HUES64 (cell line): ENCODE results near the gene BIRC5.

Experiments used
- H3K27ac ChIP-seq: 2 replicates; pipeline ENCODE4 v1.7.0; 2013; ENCODE audit warnings: low read depth, low read length, inconsistent platforms
- H3K27me3 ChIP-seq: 2 replicates; pipeline ENCODE4 v1.6.1; 2013; ENCODE audit warnings: mild to moderate bottlenecking, low read length; ENCODE audit not compliant: insufficient read depth
- H3K36me3 ChIP-seq: 2 replicates; pipeline ENCODE4 v1.6.1; 2013; ENCODE audit warnings: mild to moderate bottlenecking, low read length; ENCODE audit not compliant: insufficient read depth
- H3K4me1 ChIP-seq: 2 replicates; pipeline ENCODE4 v1.6.1; 2013; ENCODE audit warnings: mild to moderate bottlenecking, low read length, moderate library complexity; ENCODE audit not compliant: insufficient read depth
- H3K4me3 ChIP-seq: 2 replicates; pipeline ENCODE4 v1.5.1; 2013; ENCODE audit warnings: mild to moderate bottlenecking, low read length, moderate library complexity
- H3K9ac ChIP-seq: 2 replicates; pipeline ENCODE4 v1.6.1; 2013; ENCODE audit warnings: mild to moderate bottlenecking, low read depth, low read length
- H3K9me3 ChIP-seq: 2 replicates; pipeline ENCODE4 v1.6.1; 2013; ENCODE audit warnings: low read depth, low read length; ENCODE audit not compliant: insufficient read depth
- WGBS: fragments of 150-250, 120-280 bp; methylation state at CpG from one replicate; pipeline ENCODE4 v1.1.7; 2013; ENCODE audit warnings: missing lambda C conversion rate; 5-methylcytosine and 5-hydroxymethylcytosine counted together

The BIRC5 gene

GRCh38 chr17:78255029-78255656 is 41.1 kb downstream of the BIRC5 start:
- peaks cover 25% of the 10 kb centered on the region for H3K4me1 ChIP-seq
- 94% methylated on average over 18 of the region's 18 CpGs for WGBS
- no peaks in the 10 kb centered on the region for H3K36me3 ChIP-seq
- no peak overlapping the region for H3K27ac ChIP-seq
- no peaks in the 10 kb centered on the region for H3K27me3 ChIP-seq
- no peak overlapping the region for H3K4me3 ChIP-seq
- no peak overlapping the region for H3K9ac ChIP-seq
- H3K9me3 ChIP-seq = no peaks in the 10 kb centered on the region

- Histone ChIP-seq H3K9me3 (no peaks in the 10 kb centered on the region), H3K27me3 (no peaks in the 10 kb centered on the region), H3K4me3 (no peak overlapping the region), H3K27ac (no peak overlapping the region), H3K4me1 (peaks cover 20% of the 10 kb centered on the region), H3K9ac (no peak overlapping the region), H3K36me3 (no peaks in the 10 kb centered on the region)
- 82% methylated on average over 14 of the region's 14 CpGs for WGBS
These were observed 42.1 kb downstream of the BIRC5 start for GRCh38 chr17:78255953-78256706.

GRCh38 chr17:78256707-78257591 is 42.9 kb downstream of the BIRC5 start:
- no peaks in the 10 kb centered on the region for H3K9me3 ChIP-seq
- H3K36me3 ChIP-seq = no peaks in the 10 kb centered on the region
- no peak overlapping the region for H3K4me3 ChIP-seq
- H3K27ac ChIP-seq = no peak overlapping the region; the same call in 1 of the 2 replicates
- 56% methylated on average over 18 of the region's 18 CpGs for WGBS
- no peak overlapping the region for H3K9ac ChIP-seq
- H3K4me1 ChIP-seq = peaks cover 20% of the 10 kb centered on the region
- H3K27me3 ChIP-seq = no peaks in the 10 kb centered on the region

- H3K27ac ChIP-seq = peak overlapping the region; percentile 55; the same call in 1 of the 2 replicates
- H3K9ac ChIP-seq = no peak overlapping the region
- H3K9me3 ChIP-seq = no peaks in the 10 kb centered on the region
- no peaks in the 10 kb centered on the region for H3K36me3 ChIP-seq
- no peak overlapping the region for H3K4me3 ChIP-seq
- H3K27me3 ChIP-seq = no peaks in the 10 kb centered on the region
- H3K4me1 ChIP-seq = peaks cover 20% of the 10 kb centered on the region
- WGBS = 48% methylated on average over 16 of the region's 16 CpGs
These were observed 43.8 kb downstream of the BIRC5 start for GRCh38 chr17:78257810-78258322.

- H3K27me3 ChIP-seq = no peaks in the 10 kb centered on the region
- H3K4me3 ChIP-seq = no peak overlapping the region
- no peaks in the 10 kb centered on the region for H3K36me3 ChIP-seq
- H3K9ac ChIP-seq = no peak overlapping the region
- H3K27ac ChIP-seq = peak overlapping the region; percentile 55; the same call in 1 of the 2 replicates
- no peaks in the 10 kb centered on the region for H3K9me3 ChIP-seq
- WGBS = 64% methylated on average over 21 of the region's 23 CpGs
- peaks cover 20% of the 10 kb centered on the region for H3K4me1 ChIP-seq
These were observed 44.5 kb downstream of the BIRC5 start for GRCh38 chr17:78258323-78259191.

- H3K4me3 ChIP-seq = no peak overlapping the region
- peaks cover 20% of the 10 kb centered on the region for H3K4me1 ChIP-seq
- no peaks in the 10 kb centered on the region for H3K27me3 ChIP-seq
- H3K36me3 ChIP-seq = no peaks in the 10 kb centered on the region
- H3K9ac ChIP-seq = no peak overlapping the region
- no peak overlapping the region for H3K27ac ChIP-seq
- H3K9me3 ChIP-seq = no peaks in the 10 kb centered on the region
- 89% methylated on average over 9 of the region's 10 CpGs for WGBS
These were observed 45.1 kb downstream of the BIRC5 start for GRCh38 chr17:78259192-78259554.

GRCh38 chr17:78263063-78263735 is 49.1 kb downstream of the BIRC5 start:
- Histone ChIP-seq H3K9ac (no peak overlapping the region), H3K4me1 (peaks cover 22% of the 10 kb centered on the region), H3K27me3 (no peaks in the 10 kb centered on the region), H3K27ac (no peak overlapping the region), H3K36me3 (no peaks in the 10 kb centered on the region), H3K9me3 (no peaks in the 10 kb centered on the region), H3K4me3 (no peak overlapping the region)
- WGBS = 85% methylated on average over 23 of the region's 23 CpGs

- H3K36me3 ChIP-seq = no peaks in the 10 kb centered on the region
- 93% methylated on average over 9 of the region's 9 CpGs for WGBS
- H3K4me3 ChIP-seq = no peak overlapping the region
- H3K27me3 ChIP-seq = no peaks in the 10 kb centered on the region
- no peak overlapping the region for H3K27ac ChIP-seq
- H3K4me1 ChIP-seq = peaks cover 25% of the 10 kb centered on the region
- no peak overlapping the region for H3K9ac ChIP-seq
- H3K9me3 ChIP-seq = no peaks in the 10 kb centered on the region
These were observed 49.8 kb downstream of the BIRC5 start for GRCh38 chr17:78263736-78264340.

GRCh38 chr17:78264590-78264989 is 50.5 kb downstream of the BIRC5 start:
- H3K9ac ChIP-seq = no peak overlapping the region
- H3K4me1 ChIP-seq = peaks cover 33% of the 10 kb centered on the region
- H3K27ac ChIP-seq = no peak overlapping the region
- H3K9me3 ChIP-seq = no peaks in the 10 kb centered on the region
- 0 out of 2 replicates have a peak, but pooled peaks cover 3% of the 10 kb centered on the region for H3K27me3 ChIP-seq
- H3K36me3 ChIP-seq = no peaks in the 10 kb centered on the region
- 55% methylated on average over 1 of the region's 5 CpGs for WGBS
- no peak overlapping the region for H3K4me3 ChIP-seq

- Histone ChIP-seq H3K9me3 (no peaks in the 10 kb centered on the region), H3K4me3 (no peak overlapping the region), H3K27me3 (0 out of 2 replicates have a peak, but pooled peaks cover 4% of the 10 kb centered on the region), H3K27ac (no peak overlapping the region), H3K4me1 (peaks cover 38% of the 10 kb centered on the region), H3K36me3 (no peaks in the 10 kb centered on the region), H3K9ac (no peak overlapping the region)
- WGBS = 92% methylated on average over 10 of the region's 10 CpGs
These were observed 51.1 kb downstream of the BIRC5 start for GRCh38 chr17:78265121-78265520.
